ENCODE measurements around the gene HMGB1.

- TF ChIP-seq CTCF (IDR thresholded peaks at IDR 0.05) (no peak), BHLHE40 (IDR thresholded peaks at IDR 0.05; ENCODE audit: low read depth, low read length) (no peak), SMC3 (IDR thresholded peaks at IDR 0.05) (no peak), CHD2 (IDR thresholded peaks at IDR 0.05; ENCODE audit: low read length, partially characterized antibody) (no peak), POLR2A (IDR thresholded peaks at IDR 0.05; ENCODE audit: low read length) (no peak), FOSL2 (IDR thresholded peaks at IDR 0.05) (no peak), FOSL2 (CRISPR knock-in tag; IDR thresholded peaks at IDR 0.05) (no peak), CBX8 (IDR thresholded peaks at IDR 0.05) (no peak), EP300 (IDR thresholded peaks at IDR 0.05) (no peak), RNF2 (IDR thresholded peaks at IDR 0.05; ENCODE audit: borderline replicate concordance, low read depth) (no peak)
These were observed 7.9 kb upstream of the HMGB1 start for GRCh38 chr13:30473675-30474074.
